HG02970 (cell line): ENCODE data around the gene EPG5.
"Not testable (repeated sequence)": the region's sequence is repeated elsewhere in the genome, so short reads cannot be mapped to it uniquely, and the experiment has no call there.

ENCODE experiments used
- ATAC-seq: cut with Tn5 transposase; IDR thresholded peaks from one replicate; pipeline ENCODE4 v1.9.1; 2021; ENCODE audit warnings: mild to moderate bottlenecking, moderate library complexity, moderate number of reproducible peaks; ENCODE audit not compliant: unreplicated experiment, low FRiP score

Gene EPG5

DNA sequence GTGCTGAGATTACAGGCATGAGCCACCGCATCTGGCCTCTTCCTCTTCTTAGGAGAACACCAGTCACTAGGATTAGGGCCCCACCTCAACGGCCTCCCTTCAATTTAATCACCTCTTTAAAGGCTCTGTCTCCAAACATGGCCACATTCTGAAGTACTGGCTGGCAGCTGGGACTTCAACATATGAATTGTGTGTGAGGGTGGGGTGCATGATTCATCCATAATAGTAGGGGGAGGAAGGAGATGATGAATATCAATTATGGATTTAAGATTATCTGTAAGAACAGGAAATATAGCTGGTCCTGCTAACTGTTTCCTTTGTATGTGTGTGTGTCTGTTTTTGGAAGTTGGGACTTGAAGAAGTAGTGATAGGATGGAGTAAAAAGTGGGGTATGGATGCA lies 14.7 kb upstream of the EPG5 start:
- ATAC-seq = no peak

DNA sequence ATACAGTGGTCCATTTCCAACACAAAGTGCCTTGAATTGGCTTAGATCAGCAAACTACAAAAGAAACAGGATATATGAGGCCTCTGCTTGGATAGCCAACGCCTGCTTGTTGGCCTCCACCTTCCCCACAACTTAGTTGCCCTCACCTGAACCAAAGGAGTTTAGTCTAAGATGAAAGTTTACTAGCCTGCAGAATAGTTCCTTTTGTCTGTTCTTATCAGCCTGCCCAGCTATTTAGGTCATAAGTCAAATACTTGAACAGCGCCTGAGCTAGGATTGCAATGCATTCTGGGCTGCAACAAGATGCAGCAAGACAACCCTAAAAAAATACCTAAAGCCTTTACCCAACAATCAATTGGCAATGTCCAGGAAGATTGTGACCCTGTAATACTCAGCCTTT lies 13.1 kb upstream of the EPG5 start:
- ATAC-seq = no peak

- ATAC-seq = no peak
These were observed 11.0 kb upstream of the EPG5 start for GRCh38 chr18:45978084-45978483.

GRCh38 chr18:45976974-45977373 lies 9.8 kb upstream of the EPG5 start:
- no peak for ATAC-seq

GRCh38 chr18:45976566-45976965 lies 9.4 kb upstream of the EPG5 start:
- no peak for ATAC-seq

DNA sequence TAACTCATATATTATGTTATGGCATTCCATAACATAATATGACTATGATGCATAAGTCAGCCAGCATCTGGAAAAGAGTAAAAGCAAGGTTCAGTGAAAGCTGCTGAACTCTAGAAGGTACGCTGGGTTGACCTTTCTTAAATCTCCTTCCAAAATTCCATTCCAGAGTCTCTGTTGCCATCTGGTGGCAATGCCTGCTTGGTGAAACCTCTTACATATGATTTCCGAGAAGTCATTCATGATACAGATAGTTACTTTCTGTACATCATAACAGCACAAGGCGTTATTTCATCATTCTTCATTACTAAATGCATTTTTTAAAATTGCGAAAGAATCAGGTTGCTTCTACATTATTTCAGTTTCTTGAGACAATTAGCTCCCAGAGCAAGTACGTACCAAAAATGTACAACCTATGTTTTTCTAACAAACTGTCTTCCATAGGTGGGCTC lies 7.0 kb upstream of the EPG5 start:
- no peak for ATAC-seq

DNA sequence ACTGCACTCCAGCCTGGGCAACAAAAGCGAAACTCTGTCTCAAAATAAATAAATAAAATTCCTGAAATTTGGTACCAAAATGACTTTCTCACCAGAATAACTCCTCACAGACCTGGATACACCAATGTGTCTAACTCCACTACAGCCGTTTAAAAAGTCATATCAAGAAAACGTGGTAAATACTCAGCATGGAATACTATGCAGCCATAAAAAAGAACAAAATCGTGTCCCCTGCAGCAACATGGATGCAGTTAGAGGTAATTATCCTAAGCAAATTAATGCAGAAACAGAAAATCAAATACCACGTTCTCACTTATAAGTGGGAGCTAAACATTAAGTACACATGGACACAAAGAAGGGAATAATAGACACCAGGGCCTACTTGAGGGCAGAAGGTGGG lies 2.2 kb downstream of the EPG5 start:
- ATAC-seq = not testable (repeated sequence)

- no peak for ATAC-seq
These were observed 4.3 kb downstream of the EPG5 start for GRCh38 chr18:45962866-45963265.

GRCh38 chr18:45962461-45962860 lies 4.7 kb downstream of the EPG5 start:
- ATAC-seq = no peak

GRCh38 chr18:45959484-45959883 lies 7.6 kb downstream of the EPG5 start:
- ATAC-seq = not testable (repeated sequence)

- ATAC-seq = no peak
These were observed 8.4 kb downstream of the EPG5 start for GRCh38 chr18:45958730-45959129.

GRCh38 chr18:45958027-45958426 lies 9.1 kb downstream of the EPG5 start:
- no peak for ATAC-seq

- ATAC-seq = no peak
These were observed 10.0 kb downstream of the EPG5 start for GRCh38 chr18:45957100-45957499.

GRCh38 chr18:45954070-45954934 lies 12.8 kb downstream of the EPG5 start:
- no peak for ATAC-seq

GRCh38 chr18:45951016-45951714 lies 16.0 kb downstream of the EPG5 start:
- no peak for ATAC-seq

GRCh38 chr18:45945669-45946068 lies 21.5 kb downstream of the EPG5 start:
- no peak for ATAC-seq

DNA sequence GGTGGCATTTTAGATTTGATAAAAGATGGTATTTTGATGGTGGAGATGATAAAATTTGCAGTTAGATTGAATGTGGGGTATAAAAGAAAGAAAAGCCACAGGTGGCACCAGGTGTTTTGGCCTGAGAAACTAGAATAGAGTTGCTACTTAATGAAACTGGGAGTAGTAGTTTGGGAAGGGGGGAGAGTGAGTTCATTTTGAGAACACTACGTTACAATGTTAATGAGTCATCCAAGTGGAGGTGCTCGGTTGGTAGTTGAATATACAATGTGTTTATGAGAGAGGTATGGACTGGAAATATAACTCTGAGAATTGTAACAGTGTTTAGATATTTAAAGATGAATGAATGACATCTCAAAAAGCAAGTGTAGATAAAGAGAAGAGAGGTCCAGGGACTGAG lies 26.4 kb downstream of the EPG5 start:
- no peak for ATAC-seq

- ATAC-seq = no peak
These were observed 27.9 kb downstream of the EPG5 start for GRCh38 chr18:45939236-45939635.

DNA sequence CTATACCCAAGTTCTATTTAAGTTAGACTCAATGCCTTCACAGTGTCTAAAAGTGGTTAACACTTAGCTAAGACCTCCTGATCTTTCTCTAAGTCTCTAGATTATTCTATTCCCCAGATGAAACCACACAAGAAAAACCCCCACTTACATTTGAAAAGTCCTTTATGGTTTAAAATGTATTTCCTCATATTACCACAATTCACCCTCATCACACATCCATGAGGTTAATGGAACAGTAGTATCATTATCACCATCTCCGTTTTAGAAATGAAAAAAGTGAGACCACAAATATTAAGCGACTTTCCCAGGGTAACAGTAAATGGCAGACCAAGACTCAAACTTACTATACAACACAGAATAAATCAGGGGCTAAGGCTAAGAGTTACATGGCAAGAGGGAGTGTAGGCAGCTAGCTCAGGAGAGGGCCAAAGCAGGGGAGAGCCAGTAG lies 28.6 kb downstream of the EPG5 start:
- ATAC-seq = no peak

- no peak for ATAC-seq
These were observed 31.4 kb downstream of the EPG5 start for GRCh38 chr18:45935591-45936335.

DNA sequence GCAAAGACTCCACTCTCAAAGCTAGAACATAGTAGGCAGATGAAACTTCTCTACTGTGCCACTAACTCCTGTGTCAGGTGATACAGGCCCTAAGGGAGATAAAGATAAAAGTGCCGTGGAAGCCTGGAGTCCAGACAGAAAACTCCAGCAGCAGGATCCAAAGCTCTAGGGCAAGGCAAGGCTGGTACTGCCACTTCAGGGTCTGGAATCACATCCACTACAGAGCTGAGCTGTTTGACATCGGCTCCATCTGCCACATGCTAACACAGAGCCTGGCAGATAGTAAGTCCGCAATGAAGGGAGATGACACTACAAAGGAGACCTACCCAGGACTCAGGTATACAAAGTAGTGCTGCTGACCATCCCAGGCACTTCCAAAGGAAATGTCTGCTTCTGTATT lies 34.4 kb downstream of the EPG5 start:
- ATAC-seq = no peak
